PC-3 (cell line): ENCODE results near the gene TAGAP.

ENCODE experiments used
- CTCF ChIP-seq: fragments of 300-600 bp; sonication (generic); conservative IDR thresholded peaks from 2 replicates; pipeline ENCODE4 v1.5.1; 2017; ENCODE audit warnings: antibody characterized with exemption, low read depth, mild to moderate bottlenecking, low read length
- EZH2 ChIP-seq: fragments of 300-600 bp; sonication (generic); IDR thresholded peaks from one replicate; pipeline ENCODE4 v1.6.1; 2017; ENCODE audit warnings: antibody characterized with exemption, mild to moderate bottlenecking, low read length; ENCODE audit not compliant: unreplicated experiment
- EZH2phosphoT487 ChIP-seq: fragments of 300-600 bp; sonication (generic); IDR thresholded peaks from 2 replicates; pipeline ENCODE4 v1.6.1; 2018; ENCODE audit warnings: mild to moderate bottlenecking, antibody characterized with exemption, low read length, borderline replicate concordance

GRCh38 chr6:159092631-159093030 is 47.8 kb upstream of the TAGAP start:
- TF ChIP-seq CTCF (no peak), EZH2 (no peak), EZH2phosphoT487 (no peak)
